H9 (cell line): ENCODE data around the gene RNLS. TPM values are rescaled to one million over a fixed set of nuclear protein-coding genes. Genes with fewer than 3 reads are reported as not detected.

Experiments used
- DNase-seq: peaks from one replicate; pipeline ENCODE4 v3.0.0-alpha.2; 2017
- H2AFZ ChIP-seq: one replicate; pipeline ENCODE4 v1.6.1; 2013; ENCODE audit warnings: mild to moderate bottlenecking, low read length, control low read depth, moderate library complexity
- H2AK5ac ChIP-seq: 2 replicates; pipeline ENCODE4 v1.6.1; 2013; ENCODE audit warnings: low read length, control low read depth, mixed read lengths; ENCODE audit not compliant: insufficient read length
- H2BK120ac ChIP-seq: one replicate; pipeline ENCODE4 v1.6.1; 2013; ENCODE audit warnings: low read depth, mild to moderate bottlenecking, low read length, control low read depth, inconsistent platforms; ENCODE audit not compliant: poor library complexity, severe bottlenecking
- H2BK12ac ChIP-seq: 2 replicates; pipeline ENCODE4 v1.6.1; 2013; ENCODE audit warnings: low read length, control low read depth, mixed read lengths, low read depth; ENCODE audit not compliant: insufficient read length
- H2BK15ac ChIP-seq: 2 replicates; pipeline ENCODE4 v1.6.1; 2013; ENCODE audit warnings: low read depth, low read length, control low read depth
- H2BK20ac ChIP-seq: one replicate; pipeline ENCODE4 v1.6.1; 2013; ENCODE audit warnings: low read depth, mild to moderate bottlenecking, low read length, control low read depth, inconsistent platforms; ENCODE audit not compliant: poor library complexity, severe bottlenecking
- H2BK5ac ChIP-seq: 2 replicates; pipeline ENCODE4 v1.6.1; 2013; ENCODE audit warnings: low read length, control low read depth, mixed read lengths; ENCODE audit not compliant: insufficient read length
- H3K14ac ChIP-seq: 2 replicates; pipeline ENCODE4 v1.6.1; 2013; ENCODE audit warnings: low read length, control low read depth; ENCODE audit not compliant: insufficient read depth
- H3K18ac ChIP-seq: 2 replicates; pipeline ENCODE4 v1.6.1; 2013; ENCODE audit warnings: low read depth, mild to moderate bottlenecking, mixed read lengths, low read length, control low read depth; ENCODE audit not compliant: insufficient read length
- H3K23ac ChIP-seq: 2 replicates; pipeline ENCODE4 v1.6.1; 2013; ENCODE audit warnings: low read length, control low read depth, mixed read lengths, low read depth; ENCODE audit not compliant: insufficient read length
- H3K23me2 ChIP-seq: 2 replicates; pipeline ENCODE4 v1.6.1; 2013; ENCODE audit warnings: low read depth, mild to moderate bottlenecking, mixed read lengths, low read length, control low read depth; ENCODE audit not compliant: insufficient read length, poor library complexity, severe bottlenecking
- H3K27ac ChIP-seq: 2 replicates; pipeline ENCODE4 v1.5.1; 2013; ENCODE audit warnings: low read length, control low read depth, mixed read lengths, low read depth; ENCODE audit not compliant: insufficient read length
- H3K27me3 ChIP-seq: 2 replicates; pipeline ENCODE4 v1.6.1; 2013; ENCODE audit warnings: low read length, control low read depth, inconsistent platforms; ENCODE audit not compliant: insufficient read depth
- H3K4ac ChIP-seq: 2 replicates; pipeline ENCODE4 v1.6.1; 2013; ENCODE audit warnings: low read depth, mild to moderate bottlenecking, control low read depth, inconsistent platforms, low read length, moderate library complexity
- H3K4me1 ChIP-seq: 2 replicates; pipeline ENCODE4 v1.6.1; 2013; ENCODE audit warnings: low read length, control low read depth, inconsistent platforms; ENCODE audit not compliant: insufficient read depth
- H3K4me2 ChIP-seq: 2 replicates; pipeline ENCODE4 v1.6.1; 2013; ENCODE audit warnings: low read length, control low read depth, mixed read lengths; ENCODE audit not compliant: insufficient read length, insufficient read depth
- H3K56ac ChIP-seq: 2 replicates; pipeline ENCODE4 v1.6.1; 2013; ENCODE audit warnings: low read depth, mild to moderate bottlenecking, mixed read lengths, low read length, control low read depth; ENCODE audit not compliant: insufficient read length
- H3K79me1 ChIP-seq: 2 replicates; pipeline ENCODE4 v1.6.1; 2013; ENCODE audit warnings: low read depth, mild to moderate bottlenecking, moderate library complexity, low read length, control low read depth, inconsistent platforms; ENCODE audit not compliant: insufficient read depth, poor library complexity, severe bottlenecking
- H3K79me2 ChIP-seq: 2 replicates; pipeline ENCODE4 v1.6.1; 2013; ENCODE audit warnings: low read length, control low read depth, inconsistent platforms; ENCODE audit not compliant: insufficient read depth
- H3K9ac ChIP-seq: 2 replicates; pipeline ENCODE4 v1.6.1; 2013; ENCODE audit warnings: low read length, control low read depth, mixed read lengths; ENCODE audit not compliant: insufficient read length; ENCODE audit errors: extremely low read depth
- H3K9me3 ChIP-seq: one replicate; pipeline ENCODE4 v1.6.1; 2013; ENCODE audit warnings: low read depth, low read length, inconsistent platforms; ENCODE audit not compliant: control insufficient read depth
- H3T11ph ChIP-seq: one replicate; pipeline ENCODE4 v1.6.1; 2013; ENCODE audit warnings: mild to moderate bottlenecking, low read length, control low read depth, inconsistent platforms
- H4K20me1 ChIP-seq: one replicate; pipeline ENCODE4 v1.6.1; 2013; ENCODE audit not compliant: control insufficient read depth, insufficient read length, insufficient read depth
- H4K5ac ChIP-seq: 2 replicates; pipeline ENCODE4 v1.6.1; 2013; ENCODE audit warnings: low read depth, mild to moderate bottlenecking, mixed read lengths, low read length, control low read depth; ENCODE audit not compliant: insufficient read length
- H4K8ac ChIP-seq: replicated peaks from 2 replicates; pipeline ENCODE4 v1.6.1; 2013; ENCODE audit warnings: low read length, control low read depth, mixed read lengths, low read depth; ENCODE audit not compliant: insufficient read length
- H4K91ac ChIP-seq: 2 replicates; pipeline ENCODE4 v1.6.1; 2013; ENCODE audit warnings: low read depth, mild to moderate bottlenecking, moderate library complexity, mixed read lengths, low read length, control low read depth; ENCODE audit not compliant: insufficient read length
- H3K27ac Mint-ChIP-seq, 3 experiments: 2 replicates in 2 of 3; 3 replicates in 1 of 3; pipeline ENCODE4 v1.8.0; 2020 to 2021; ENCODE audit warnings: mixed read lengths in 3 of 3, mild to moderate bottlenecking in 1 of 3, moderate library complexity in 1 of 3
- H3K27me3 Mint-ChIP-seq: 2 replicates; pipeline ENCODE4 v1.8.0; 2021; ENCODE audit warnings: low read depth, mild to moderate bottlenecking, moderate library complexity, mixed read lengths
- H3K36me3 Mint-ChIP-seq, 3 experiments: 2 replicates in 2 of 3; 3 replicates in 1 of 3; pipeline ENCODE4 v1.8.0; 2020 to 2021; ENCODE audit warnings: low read depth in 3 of 3, mixed read lengths in 3 of 3; ENCODE audit not compliant: insufficient read depth in 1 of 3
- H3K4me1 Mint-ChIP-seq, 2 experiments: 2 replicates each; pipeline ENCODE4 v1.8.0; 2020; ENCODE audit warnings: mixed read lengths in 2 of 2
- H3K4me3 Mint-ChIP-seq, 2 experiments: 2 replicates in 1 of 2; 3 replicates in 1 of 2; pipeline ENCODE4 v1.8.0; 2020 to 2021; ENCODE audit warnings: mild to moderate bottlenecking in 2 of 2, mixed read lengths in 2 of 2, moderate library complexity in 1 of 2
- H3K9me3 Mint-ChIP-seq, 2 experiments: 2 replicates in 1 of 2; 3 replicates in 1 of 2; pipeline ENCODE4 v1.8.0; 2020; ENCODE audit warnings: mild to moderate bottlenecking in 2 of 2, mixed read lengths in 2 of 2, moderate library complexity in 1 of 2
- CTCF ChIP-seq: fragments of 200-600 bp; sonication (generic); conservative IDR thresholded peaks from 3 replicates; pipeline ENCODE4 v1.8.0; 2021; ENCODE audit warnings: antibody characterized with exemption, mild to moderate bottlenecking
- WGBS: extraction: QIAGEN DNeasy Blood & Tissue Kit; methylation state at CpG from one replicate; pipeline ENCODE4 v1.1.7; 2013; ENCODE audit warnings: missing lambda C conversion rate, low lambda C conversion rate, mixed read lengths; ENCODE audit not compliant: insufficient read length; ENCODE audit errors: extremely low coverage; 5-methylcytosine and 5-hydroxymethylcytosine counted together
- total RNA-seq: library from RNA; stranded (reverse); gene quantifications from 2 replicates; pipeline ENCODE4 v1.2.1, GENCODE V29; 2021

Gene RNLS
- total RNA-seq, 1 experiment from 2014 or later: 7.5 TPM

GRCh38 chr10:88466786-88467185 is 116.3 kb downstream of the RNLS start:
- TF ChIP-seq CTCF: no peak
- H4K20me1 ChIP-seq: no peaks in the 10 kb centered on the region
- Mint-ChIP-seq H3K36me3 (peaks cover 0 to 8% (median 0%) of the 10 kb centered on the region in 3 experiments; a peak in 1 of 7 replicates), H3K4me3 (no peak overlapping the region), H3K4me1 (peaks cover 6 to 8% of the 10 kb centered on the region in 2 experiments), H3K9me3 (peaks cover 3 to 5% of the 10 kb centered on the region in 2 experiments; a peak in 2 of 5 replicates), H3K27ac (no peak overlapping the region), H3K27me3 (no peaks in the 10 kb centered on the region)
- no peaks in the 10 kb centered on the region for H3K4me1 ChIP-seq
- no peak overlapping the region for H3K9ac ChIP-seq
- H2AK5ac ChIP-seq: no peak overlapping the region
- no peak for DNase-seq
- no peak overlapping the region for H2BK120ac ChIP-seq
- no peak overlapping the region for H3K56ac ChIP-seq
- H2BK15ac ChIP-seq: no peak overlapping the region
- H3K4me2 ChIP-seq: no peak overlapping the region
- no peaks in the 10 kb centered on the region for H3K23me2 ChIP-seq
- no peaks in the 10 kb centered on the region for H3K9me3 ChIP-seq
- no peak overlapping the region for H2BK12ac ChIP-seq
- H3K79me2 ChIP-seq: no peaks in the 10 kb centered on the region
- H3T11ph ChIP-seq: no peak overlapping the region
- no peaks in the 10 kb centered on the region for H3K79me1 ChIP-seq
- WGBS: no CpG with 5 or more reads among the region's 3 CpGs
- H2BK5ac ChIP-seq: no peak overlapping the region
- no peaks in the 10 kb centered on the region for H3K27me3 ChIP-seq
- H3K27ac ChIP-seq: no peak overlapping the region
- no peak overlapping the region for H3K14ac ChIP-seq
- no peak overlapping the region for H4K8ac ChIP-seq
- H3K23ac ChIP-seq: no peak overlapping the region
- H4K5ac ChIP-seq: no peak overlapping the region
- no peak overlapping the region for H2BK20ac ChIP-seq
- H4K91ac ChIP-seq: no peak overlapping the region
- no peak overlapping the region for H3K18ac ChIP-seq
- H3K4ac ChIP-seq: no peak overlapping the region
- H2AFZ ChIP-seq: no peak overlapping the region
